Hair follicular keratinocyte (primary cell): ENCODE data around the gene ABT1. TPM values are rescaled to one million over a fixed set of nuclear protein-coding genes. Genes with fewer than 3 reads are reported as not detected.

Experiments used
- total RNA-seq: library from RNA; depleted of rRNA; stranded (reverse); fragments of >200 nt; gene quantifications from 2 replicates; pipeline ENCODE4 v1.2.3, GENCODE V29; 2015

ABT1 gene
- 15.8 and 20.6 TPM in 2 replicates for total RNA-seq

DNA sequence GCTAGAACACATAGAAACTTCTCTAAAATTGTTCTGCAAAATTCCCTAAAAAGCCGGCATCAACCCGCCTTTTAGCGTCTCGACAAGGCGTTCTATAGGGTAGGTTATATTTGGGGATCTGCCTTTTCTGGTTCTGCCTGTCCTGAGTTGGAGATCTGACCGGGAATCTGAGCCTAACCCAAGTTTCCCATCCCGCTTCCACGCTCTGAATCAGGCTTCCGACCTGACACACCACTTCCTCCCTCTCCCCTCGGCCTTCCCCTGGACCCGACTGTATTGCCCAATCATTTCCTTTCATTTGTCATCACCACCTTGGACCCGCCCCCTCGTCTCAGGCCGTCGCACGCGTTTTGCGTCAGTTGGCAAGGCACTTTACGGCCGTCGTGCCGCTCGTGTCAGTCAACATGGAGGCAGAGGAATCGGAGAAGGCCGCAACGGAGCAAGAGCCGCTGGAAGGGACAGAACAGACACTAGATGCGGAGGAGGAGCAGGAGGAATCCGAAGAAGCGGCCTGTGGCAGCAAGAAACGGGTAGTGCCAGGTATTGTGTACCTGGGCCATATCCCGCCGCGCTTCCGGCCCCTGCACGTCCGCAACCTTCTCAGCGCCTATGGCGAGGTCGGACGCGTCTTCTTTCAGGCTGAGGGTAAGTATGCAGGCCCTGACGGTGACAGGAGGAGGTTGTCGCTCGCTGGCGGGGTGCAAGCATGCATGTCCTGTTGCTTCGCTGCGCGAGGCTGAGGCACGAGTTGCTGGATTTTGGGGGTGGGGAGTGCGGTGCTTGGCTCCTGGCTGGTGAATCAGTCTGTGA is at the start of gene ABT1:
Gene ABT1 (plus strand): TSS at position 375 of the 810 bp plus-strand sequence. CDS start 30 bp downstream, at position 405.

Other genes starting within 250 kb of the ABT1 start
- 8.4 and 9.3 TPM in 2 replicates for gene BTN3A2, start 231.8 kb upstream of the ABT1 start, total RNA-seq
- gene BTN2A2, start 213.8 kb upstream of the ABT1 start, total RNA-seq, result 6.5 and 9.0 TPM in 2 replicates
- 5.4 and 10.5 TPM in 2 replicates for gene BTN3A1, start 194.7 kb upstream of the ABT1 start, total RNA-seq
- 3.9 and 4.1 TPM in 2 replicates for gene BTN3A3, start 156.4 kb upstream of the ABT1 start, total RNA-seq
- gene BTN2A1, start 139.0 kb upstream of the ABT1 start, total RNA-seq, result 3.5 and 4.7 TPM in 2 replicates
- gene BTN1A1, start 96.7 kb upstream of the ABT1 start, total RNA-seq, result not detected in 2 replicates
- gene HMGN4, start 58.6 kb upstream of the ABT1 start, total RNA-seq, result 96.7 and 111 TPM in 2 replicates
- gene ZNF322, start 62.8 kb downstream of the ABT1 start, total RNA-seq, result 4.9 and 6.2 TPM in 2 replicates